WTC11 (cell line): ENCODE results near the gene EHMT1. TPM values are rescaled to one million over a fixed set of nuclear protein-coding genes. Genes with fewer than 3 reads are reported as not detected.

Source experiments
- ATAC-seq: fragments of 200-7000 bp; cut with Tn5 transposase; 2 replicates; pipeline ENCODE4 v1.10.0; 2021; ENCODE audit warnings: mild to moderate bottlenecking, moderate library complexity
- CTCF ChIA-PET: fragments of 300-600 bp; sonication (Branson Sonifier 250); formaldehyde crosslinking; loops from one replicate; lab custom pipeline; 2021; ENCODE audit warnings: antibody characterized with exemption; lab: Charles Lee
- POLR2A ChIA-PET: fragments of 350-600 bp; sonication (Branson Sonifier 250); formaldehyde crosslinking; loops from one replicate; lab custom pipeline; 2021; ENCODE audit warnings: antibody characterized with exemption; lab: Charles Lee
- DNase-seq: peaks from one replicate; pipeline ENCODE4 v3.0.0; 2021; ENCODE audit warnings: low spot score
- H3K27ac Mint-ChIP-seq: 2 replicates; pipeline ENCODE4 v1.8.0; 2021; ENCODE audit warnings: mixed read lengths
- H3K27me3 Mint-ChIP-seq: 2 replicates; pipeline ENCODE4 v1.8.0; 2021; ENCODE audit warnings: low read depth, mild to moderate bottlenecking, moderate library complexity, mixed read lengths
- H3K36me3 Mint-ChIP-seq: 2 replicates; pipeline ENCODE4 v1.8.0; 2021; ENCODE audit warnings: mixed read lengths
- H3K4me1 Mint-ChIP-seq: 2 replicates; pipeline ENCODE4 v1.8.0; 2022; ENCODE audit warnings: mixed read lengths
- H3K4me3 Mint-ChIP-seq: 2 replicates; pipeline ENCODE4 v1.8.0; 2021; ENCODE audit warnings: mild to moderate bottlenecking, moderate library complexity, mixed read lengths
- H3K9me3 Mint-ChIP-seq: 2 replicates; pipeline ENCODE4 v1.8.0; 2021; ENCODE audit warnings: mixed read lengths
- ARID4B ChIP-seq: sonication (generic); formaldehyde crosslinking; IDR thresholded peaks from 2 replicates; pipeline ENCODE4 v1.8.0; 2023; ENCODE audit warnings: missing genetic modification reagents, mild to moderate bottlenecking, borderline replicate concordance
- ATF2 ChIP-seq: sonication (generic); formaldehyde crosslinking; IDR thresholded peaks from 2 replicates; pipeline ENCODE4 v1.8.1; 2022; ENCODE audit warnings: low read depth, missing genetic modification reagents, borderline replicate concordance
- E2F5 ChIP-seq: sonication (generic); formaldehyde crosslinking; IDR thresholded peaks from 2 replicates; pipeline ENCODE4 v1.8.1; 2022; ENCODE audit warnings: mild to moderate bottlenecking, moderate library complexity, missing genetic modification reagents
- ELF4 ChIP-seq: sonication (generic); formaldehyde crosslinking; IDR thresholded peaks from 2 replicates; pipeline ENCODE4 v1.8.1; 2022; ENCODE audit warnings: low read depth, mild to moderate bottlenecking, moderate library complexity, missing genetic modification reagents
- ETV6 ChIP-seq: sonication (generic); formaldehyde crosslinking; IDR thresholded peaks from 2 replicates; pipeline ENCODE4 v1.8.1; 2022; ENCODE audit warnings: mild to moderate bottlenecking, missing genetic modification reagents
- FOXK1 ChIP-seq: sonication (generic); formaldehyde crosslinking; IDR thresholded peaks from 2 replicates; pipeline ENCODE4 v1.8.0; 2022; ENCODE audit warnings: mild to moderate bottlenecking, moderate library complexity, missing genetic modification reagents
- FOXP1 ChIP-seq: sonication (generic); formaldehyde crosslinking; IDR thresholded peaks from 2 replicates; pipeline ENCODE4 v1.8.0; 2022; ENCODE audit warnings: missing genetic modification reagents, mild to moderate bottlenecking, moderate library complexity, borderline replicate concordance
- FOXP4 ChIP-seq: sonication (generic); formaldehyde crosslinking; IDR thresholded peaks from 2 replicates; pipeline ENCODE4 v1.8.0; 2022; ENCODE audit warnings: mild to moderate bottlenecking, missing genetic modification reagents
- JAZF1 ChIP-seq: fragments of 250-450 bp; sonication (Bioruptor Pico); IDR thresholded peaks from 2 replicates; pipeline ENCODE4 v1.9.0; 2021; ENCODE audit warnings: moderate library complexity, mild to moderate bottlenecking, inconsistent platforms
- MXD4 ChIP-seq: fragments of 250-450 bp; sonication (Bioruptor Pico); IDR thresholded peaks from 2 replicates; pipeline ENCODE4 v1.8.0; 2021; ENCODE audit warnings: mild to moderate bottlenecking, moderate library complexity, borderline replicate concordance
- SMAD3 ChIP-seq: sonication (generic); formaldehyde crosslinking; IDR thresholded peaks from 2 replicates; pipeline ENCODE4 v1.8.0; 2022; ENCODE audit warnings: missing genetic modification reagents, mild to moderate bottlenecking, borderline replicate concordance
- USF2 ChIP-seq: sonication (generic); formaldehyde crosslinking; IDR thresholded peaks from 2 replicates; pipeline ENCODE4 v1.8.1; 2023; ENCODE audit warnings: mild to moderate bottlenecking, missing genetic modification reagents, moderate library complexity
- ZBTB21 ChIP-seq: sonication (generic); formaldehyde crosslinking; IDR thresholded peaks from 2 replicates; pipeline ENCODE4 v1.8.1; 2023; ENCODE audit warnings: mild to moderate bottlenecking, missing genetic modification reagents, borderline replicate concordance
- ZNF138 ChIP-seq: sonication (generic); formaldehyde crosslinking; conservative IDR thresholded peaks from 2 replicates; pipeline ENCODE4 v1.8.1; 2022; ENCODE audit warnings: mild to moderate bottlenecking, moderate library complexity, missing genetic modification reagents
- ZNF281 ChIP-seq: sonication (generic); formaldehyde crosslinking; IDR thresholded peaks from 2 replicates; pipeline ENCODE4 v1.8.0; 2023; ENCODE audit warnings: mild to moderate bottlenecking, missing genetic modification reagents
- ZNF317 ChIP-seq: sonication (generic); formaldehyde crosslinking; IDR thresholded peaks from 2 replicates; pipeline ENCODE4 v1.8.1; 2023; ENCODE audit warnings: low read depth, mild to moderate bottlenecking, moderate library complexity, missing genetic modification reagents, borderline replicate concordance
- total RNA-seq: library from RNA; stranded (reverse); gene quantifications from 3 replicates; pipeline ENCODE4 v1.2.3, GENCODE V29; 2021

The EHMT1 gene
- total RNA-seq, 1 experiment from 2014 or later, result 170 TPM

GRCh38 chr9:137791947-137792346, 173.1 kb downstream of the EHMT1 start:
- ATAC-seq (no peak), DNase-seq (no peak)
- Mint-ChIP-seq H3K9me3 (peaks cover 6% of the 10 kb centered on the region), H3K36me3 (peaks cover 73% of the 10 kb centered on the region), H3K27ac (no peak overlapping the region), H3K27me3 (no peaks in the 10 kb centered on the region), H3K4me3 (no peak overlapping the region), H3K4me1 (peaks cover 2% of the 10 kb centered on the region; the same call in 1 of the 2 replicates)
- ChIA-PET POLR2A (no interaction called here), CTCF (no interaction called here)
- TF ChIP-seq FOXK1 (no peak), FOXP4 (CRISPR knock-in tag) (no peak), ZNF138 (CRISPR knock-in tag) (no peak), ELF4 (CRISPR knock-in tag) (no peak), E2F5 (CRISPR knock-in tag) (no peak), FOXP1 (CRISPR knock-in tag) (no peak), USF2 (no peak), ZBTB21 (CRISPR knock-in tag) (no peak), ZNF317 (no peak), SMAD3 (CRISPR knock-in tag) (no peak), MXD4 (CRISPR knock-in tag) (no peak), ARID4B (CRISPR knock-in tag) (no peak), JAZF1 (CRISPR knock-in tag) (no peak), ZNF281 (CRISPR knock-in tag) (no peak), ATF2 (CRISPR knock-in tag) (no peak), ETV6 (CRISPR knock-in tag) (no peak)
